ENCODE results near the gene RPL32. TPM values are rescaled to one million over a fixed set of nuclear protein-coding genes. Genes with fewer than 3 reads are reported as not detected.

Gene RPL32
- polyA plus RNA-seq, 1 of the 3 experiments (the other 2 are of a cell fraction): 2,311 TPM

DNA sequence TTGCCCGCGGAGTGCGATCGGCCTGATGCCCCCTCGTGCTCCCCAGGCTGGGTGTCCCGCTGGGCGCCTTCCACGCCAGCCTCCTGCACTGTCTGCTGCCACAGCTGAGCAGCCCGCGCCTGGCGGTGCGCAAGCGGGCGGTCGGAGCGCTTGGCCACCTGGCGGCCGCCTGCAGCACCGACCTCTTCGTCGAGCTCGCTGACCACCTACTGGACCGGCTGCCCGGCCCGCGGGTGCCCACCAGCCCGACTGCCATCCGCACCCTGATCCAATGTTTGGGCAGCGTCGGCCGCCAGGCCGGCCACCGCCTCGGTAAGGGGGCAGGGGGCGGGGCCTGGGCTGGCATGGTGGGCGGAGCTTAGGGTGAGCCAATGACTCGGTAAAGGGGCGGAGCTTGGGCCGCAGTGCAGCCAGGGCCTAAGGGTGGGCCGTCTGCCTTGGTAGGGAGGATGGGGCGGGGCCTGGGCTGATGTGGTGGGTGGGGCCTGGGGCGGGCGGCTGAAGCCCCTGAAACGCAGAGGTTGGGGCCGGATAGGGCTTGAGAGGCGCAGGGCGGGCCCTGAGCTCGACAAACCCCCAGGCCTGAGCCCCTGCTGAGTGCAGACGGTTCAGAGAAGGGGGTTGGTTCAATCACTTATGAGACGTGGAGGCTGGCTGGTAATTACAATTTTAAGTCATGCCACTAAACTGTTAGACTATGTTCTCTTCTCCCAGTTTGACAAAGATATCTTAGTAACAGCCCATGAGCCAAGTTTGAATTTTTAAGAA is 31.2 kb downstream of the RPL32 start:
- no peaks in the 10 kb centered on the region for H3K36me3 ChIP-seq (replicated peaks in 1 of 2; ENCODE audit: control insufficient read depth in 1 of 2, insufficient read depth in 2 of 2, low read length in 1 of 2)

More for the DNA sequence above, 31.2 kb downstream of the RPL32 start:
- Histone ChIP-seq H3K27ac (ENCODE audit: low read depth in 2 of 2, low read length in 1 of 2) (peak overlapping the region; percentile 4 to 84; a peak in 3 of 4 replicates), H3K9me2 (no peaks in the 10 kb centered on the region), H3K79me2 (ENCODE audit: insufficient read depth) (no peaks in the 10 kb centered on the region), H2AFZ (ENCODE audit: low read depth) (peak overlapping the region; percentile 76), H3F3A (replicated peaks; ENCODE audit: insufficient read depth) (no peaks in the 10 kb centered on the region), H3K27me3 (ENCODE audit: insufficient read depth) (no peaks in the 10 kb centered on the region), H3K4me1 (ENCODE audit: control insufficient read depth in 1 of 2, insufficient read depth in 2 of 2, low read depth in 1 of 2, low read length in 1 of 2) (peaks cover 6 to 15% of the 10 kb centered on the region in 2 experiments; a peak in 2 of 4 replicates), H3K4me3 (ENCODE audit: low read depth in 2 of 2, low read length in 1 of 2) (peak overlapping the region; percentile 57 to 71), H4K20me1 (ENCODE audit: insufficient read depth) (no peaks in the 10 kb centered on the region), H3K4me2 (peak overlapping the region; percentile 83), H3K9me3 (no peaks in the 10 kb centered on the region), H3K9ac (peak overlapping the region; percentile 48)
- WGBS (ENCODE audit: low lambda C conversion rate): 4% methylated on average over 24 of the region's 50 CpGs
- POLR2A ChIA-PET: interaction anchor here (0.6 to 1.4 kb wide), 7 partner anchors 12 to 258 kb away, joined by 3 to 9 read pairs (median 3); partner anchors contain the start of genes CAND2 and RAF1
- peak; percentile 100 for DNase-seq
- TF ChIP-seq MXI1 (IDR thresholded peaks at IDR 0.05; ENCODE audit: low read depth, low read length) (peak; percentile 80), TAF1 (IDR thresholded peaks at IDR 0.05; ENCODE audit: borderline replicate concordance, low read depth, low read length) (peak; percentile 69), SMC3 (IDR thresholded peaks at IDR 0.05; ENCODE audit: low read depth, low read length) (peak; percentile 43), JUND (IDR thresholded peaks at IDR 0.05) (no peak), NRF1 (IDR thresholded peaks at IDR 0.05; ENCODE audit: low read depth, low read length) (peak; percentile 50), EZH2phosphoT487 (IDR thresholded peaks at IDR 0.05; ENCODE audit: borderline replicate concordance, low read depth) (no peak), RAD21 (IDR thresholded peaks at IDR 0.05; ENCODE audit: low read length) (peak; percentile 46), GATA2 (CRISPR knock-in tag; IDR thresholded peaks at IDR 0.05) (no peak), CHD2 (IDR thresholded peaks at IDR 0.05; ENCODE audit: low read length, partially characterized antibody) (peak; percentile 3), POLR2AphosphoS5 (IDR thresholded peaks at IDR 0.05; ENCODE audit: low read depth, low read length) (peak; percentile 68; the same call in 1 of the 2 replicates)
- TF ChIP-seq, protein P1, sequence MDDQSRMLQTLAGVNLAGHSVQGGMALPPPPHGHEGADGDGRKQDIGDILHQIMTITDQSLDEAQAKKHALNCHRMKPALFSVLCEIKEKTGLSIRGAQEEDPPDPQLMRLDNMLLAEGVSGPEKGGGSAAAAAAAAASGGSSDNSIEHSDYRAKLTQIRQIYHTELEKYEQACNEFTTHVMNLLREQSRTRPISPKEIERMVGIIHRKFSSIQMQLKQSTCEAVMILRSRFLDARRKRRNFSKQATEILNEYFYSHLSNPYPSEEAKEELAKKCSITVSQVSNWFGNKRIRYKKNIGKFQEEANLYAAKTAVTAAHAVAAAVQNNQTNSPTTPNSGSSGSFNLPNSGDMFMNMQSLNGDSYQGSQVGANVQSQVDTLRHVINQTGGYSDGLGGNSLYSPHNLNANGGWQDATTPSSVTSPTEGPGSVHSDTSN (IDR thresholded peaks at IDR 0.05): no peak; the same call in 1 of the 2 replicates
- TF ChIP-seq, protein P2, sequence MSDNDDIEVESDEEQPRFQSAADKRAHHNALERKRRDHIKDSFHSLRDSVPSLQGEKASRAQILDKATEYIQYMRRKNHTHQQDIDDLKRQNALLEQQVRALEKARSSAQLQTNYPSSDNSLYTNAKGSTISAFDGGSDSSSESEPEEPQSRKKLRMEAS (IDR thresholded peaks at IDR 0.05; ENCODE audit: low read depth): peak; percentile 45; the same call in 1 of the 2 replicates
- TF ChIP-seq, protein P3, sequence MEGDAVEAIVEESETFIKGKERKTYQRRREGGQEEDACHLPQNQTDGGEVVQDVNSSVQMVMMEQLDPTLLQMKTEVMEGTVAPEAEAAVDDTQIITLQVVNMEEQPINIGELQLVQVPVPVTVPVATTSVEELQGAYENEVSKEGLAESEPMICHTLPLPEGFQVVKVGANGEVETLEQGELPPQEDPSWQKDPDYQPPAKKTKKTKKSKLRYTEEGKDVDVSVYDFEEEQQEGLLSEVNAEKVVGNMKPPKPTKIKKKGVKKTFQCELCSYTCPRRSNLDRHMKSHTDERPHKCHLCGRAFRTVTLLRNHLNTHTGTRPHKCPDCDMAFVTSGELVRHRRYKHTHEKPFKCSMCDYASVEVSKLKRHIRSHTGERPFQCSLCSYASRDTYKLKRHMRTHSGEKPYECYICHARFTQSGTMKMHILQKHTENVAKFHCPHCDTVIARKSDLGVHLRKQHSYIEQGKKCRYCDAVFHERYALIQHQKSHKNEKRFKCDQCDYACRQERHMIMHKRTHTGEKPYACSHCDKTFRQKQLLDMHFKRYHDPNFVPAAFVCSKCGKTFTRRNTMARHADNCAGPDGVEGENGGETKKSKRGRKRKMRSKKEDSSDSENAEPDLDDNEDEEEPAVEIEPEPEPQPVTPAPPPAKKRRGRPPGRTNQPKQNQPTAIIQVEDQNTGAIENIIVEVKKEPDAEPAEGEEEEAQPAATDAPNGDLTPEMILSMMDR (IDR thresholded peaks at IDR 0.05): peak; percentile 73
- TF ChIP-seq, protein P4, sequence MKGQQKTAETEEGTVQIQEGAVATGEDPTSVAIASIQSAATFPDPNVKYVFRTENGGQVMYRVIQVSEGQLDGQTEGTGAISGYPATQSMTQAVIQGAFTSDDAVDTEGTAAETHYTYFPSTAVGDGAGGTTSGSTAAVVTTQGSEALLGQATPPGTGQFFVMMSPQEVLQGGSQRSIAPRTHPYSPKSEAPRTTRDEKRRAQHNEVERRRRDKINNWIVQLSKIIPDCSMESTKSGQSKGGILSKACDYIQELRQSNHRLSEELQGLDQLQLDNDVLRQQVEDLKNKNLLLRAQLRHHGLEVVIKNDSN (IDR thresholded peaks at IDR 0.05; ENCODE audit: borderline replicate concordance, low read depth): no peak
- CTCF ChIA-PET: interaction anchor here (0.6 to 3.4 kb wide), 19 partner anchors 9 to 209 kb away, joined by 3 to 29 read pairs (median 5); partner anchors contain the start of genes CAND2 and RPL32

All from SK-N-SH (cell line).